Measurements from ENCODE around the gene DBNL. TPM values are rescaled to one million over a fixed set of nuclear protein-coding genes. Genes with fewer than 3 reads are reported as not detected.
"Not testable (repeated sequence)": the region's sequence is repeated elsewhere in the genome, so short reads cannot be mapped to it uniquely, and the experiment has no call there.

Gene DBNL
- total and polyA plus RNA-seq, 2 of the 13 experiments (the other 11 are each of a cell fraction or from before 2014, with no cell fraction given) = 20.8 to 35.1 TPM

GRCh38 chr7:44018857-44019807 is 25.4 kb upstream of the DBNL start (continued):
- TF ChIP-seq ZNF414 (CRISPR knock-in tag; IDR thresholded peaks at IDR 0.05) = peak; percentile 87
- TF ChIP-seq MED13 (CRISPR knock-in tag; IDR thresholded peaks at IDR 0.05) = 0 out of 2 replicates have a peak, but pooled peaks have one; percentile 30
- TF ChIP-seq ZNF766 (CRISPR knock-in tag; IDR thresholded peaks at IDR 0.05; ENCODE audit: borderline replicate concordance) = 0 out of 2 replicates have a peak, but pooled peaks have one; percentile 19
- 0 out of 2 replicates have a peak, but pooled peaks have one; percentile 31 for TF ChIP-seq ZSCAN25 (CRISPR knock-in tag; IDR thresholded peaks at IDR 0.05)
- peak; percentile 39; the same call in 1 of the 2 replicates for TF ChIP-seq KDM5B (CRISPR knock-in tag; IDR thresholded peaks at IDR 0.05; ENCODE audit: borderline replicate concordance)
- peak; percentile 66; the same call in 1 of the 2 replicates for TF ChIP-seq TBX3 (IDR thresholded peaks at IDR 0.05; ENCODE audit: borderline replicate concordance)
- peak; percentile 71 for TF ChIP-seq E2F1 (CRISPR knock-in tag; IDR thresholded peaks at IDR 0.05)
- 0 out of 2 replicates have a peak, but pooled peaks have one; percentile 7 for TF ChIP-seq TFAP4 (IDR thresholded peaks at IDR 0.05; ENCODE audit: borderline replicate concordance, low read depth)
- TF ChIP-seq LCORL (IDR thresholded peaks at IDR 0.05) = not testable (repeated sequence)
- TF ChIP-seq LCORL (CRISPR knock-in tag; IDR thresholded peaks at IDR 0.05) = peak; percentile 56; the same call in 1 of the 2 replicates
- 0 out of 2 replicates have a peak, but pooled peaks have one; percentile 52 for TF ChIP-seq MYNN (CRISPR knock-in tag; IDR thresholded peaks at IDR 0.05; ENCODE audit: low read depth)
- TF ChIP-seq HDAC2 (CRISPR knock-in tag; IDR thresholded peaks at IDR 0.05) = peak; percentile 84
- TF ChIP-seq TOPORS (CRISPR knock-in tag; IDR thresholded peaks at IDR 0.05) = peak; percentile 72; the same call in 1 of the 2 replicates
- TF ChIP-seq ZNF770 (CRISPR knock-in tag; IDR thresholded peaks at IDR 0.05) = peak; percentile 51; the same call in 1 of the 2 replicates
- peak; percentile 73 for TF ChIP-seq ZNF281 (CRISPR knock-in tag; IDR thresholded peaks at IDR 0.05; ENCODE audit: borderline replicate concordance)
- TF ChIP-seq TARDBP (CRISPR knock-in tag; IDR thresholded peaks at IDR 0.05) = peak; percentile 92; the same call in 1 of the 2 replicates
- TF ChIP-seq ZNF761 (CRISPR knock-in tag; conservative IDR thresholded peaks at IDR 0.05) = 0 out of 2 replicates have a peak, but pooled peaks have one; percentile 48
- 0 out of 2 replicates have a peak, but pooled peaks have one; percentile 27 for TF ChIP-seq MLX (CRISPR knock-in tag; IDR thresholded peaks at IDR 0.05)
